GM12878 (cell line): ENCODE data around the gene MAD2L1. TPM values are rescaled to one million over a fixed set of nuclear protein-coding genes. Genes with fewer than 3 reads are reported as not detected.

Source experiments
- ATAC-seq: fragments of 200-7000 bp; cut with Tn5 transposase; 3 replicates; pipeline ENCODE4 v1.9.1; 2020; ENCODE audit warnings: mild to moderate bottlenecking, moderate library complexity
- Bru-seq: library from RNA; stranded (reverse); fragments of 400-500 nt; gene quantifications from one replicate; lab custom pipeline; 2021; lab: Mats Ljungman, UMichigan
- BruChase-seq, 2 experiments: library from RNA; stranded (reverse); fragments of 400-500 nt; gene quantifications; one replicate each; lab custom pipeline; 2021; lab: Mats Ljungman, UMichigan
- BruUV-seq: library from RNA; stranded (reverse); fragments of 400-500 nt; replicated peaks from 2 replicates; lab custom pipeline; 2021; lab: Mats Ljungman, UMichigan
- CTCF ChIA-PET: fragments of 300-600 bp; sonication (Branson Sonifier 250); formaldehyde crosslinking; extraction: SDS; loops from one replicate; lab custom pipeline; 2021; ENCODE audit warnings: inconsistent platforms; lab: Yijun Ruan, JAX
- POLR2A ChIA-PET: fragments of 350-600 bp; formaldehyde crosslinking; extraction: SDS; loops from one replicate; lab custom pipeline; 2021; ENCODE audit warnings: inconsistent platforms; lab: Charles Lee
- RAD21 ChIA-PET: fragments of 300-600 bp; sonication (Branson Sonifier 250); formaldehyde crosslinking; loops from one replicate; lab custom pipeline; 2023; ENCODE audit warnings: antibody characterized with exemption; ENCODE audit not compliant: unreplicated experiment; lab: Charles Lee
- SMC1A ChIA-PET: fragments of 300-600 bp; sonication (Branson Sonifier 250); formaldehyde crosslinking; loops from one replicate; lab custom pipeline; 2023; ENCODE audit not compliant: unreplicated experiment, uncharacterized antibody; lab: Charles Lee
- DNase-seq: peaks from one replicate; pipeline ENCODE4 v3.0.0-alpha.2; 2011; ENCODE audit warnings: low read depth, low spot score
- FAIRE-seq: peaks from 3 replicates; lab custom pipeline; 2011; peaks lifted over from hg19 to GRCh38; lab: Jason Lieb, UNC
- H2AFZ ChIP-seq: 2 replicates; pipeline ENCODE4 v1.6.0; 2011; ENCODE audit warnings: low read depth, low read length, control low read depth; ENCODE audit not compliant: control insufficient read depth
- H3K27ac ChIP-seq: 2 replicates; pipeline ENCODE4 v1.5.1; 2011; ENCODE audit warnings: control low read depth; ENCODE audit not compliant: control insufficient read depth, insufficient read depth
- H3K27me3 ChIP-seq, 2 experiments: replicated peaks in 1 of 2; 2 replicates each; pipeline versions ENCODE4 v1.6.0 to v1.6.1; 2011; ENCODE audit warnings: low read length in 1 of 2; ENCODE audit not compliant: control insufficient read depth in 2 of 2, insufficient read depth in 2 of 2
- H3K36me3 ChIP-seq, 2 experiments: 2 replicates each; pipeline ENCODE4 v1.5.1; 2011; ENCODE audit warnings: low read length in 1 of 2; ENCODE audit not compliant: control insufficient read depth in 2 of 2, insufficient read depth in 2 of 2
- H3K4me1 ChIP-seq: 2 replicates; pipeline ENCODE4 v1.6.1; 2011; ENCODE audit warnings: mild to moderate bottlenecking, low read length, moderate library complexity, mixed read lengths; ENCODE audit not compliant: control insufficient read depth, insufficient read depth
- H3K4me2 ChIP-seq: 2 replicates; pipeline ENCODE4 v1.6.0; 2011; ENCODE audit warnings: control low read depth; ENCODE audit not compliant: control insufficient read depth, insufficient read depth
- H3K4me3 ChIP-seq: fragments of 200-600 bp; sonication (generic); 2 replicates; pipeline ENCODE4 v1.5.1; 2016
- H3K79me2 ChIP-seq: 2 replicates; pipeline ENCODE4 v1.6.0; 2011; ENCODE audit warnings: low read length; ENCODE audit not compliant: control insufficient read depth, insufficient read depth
- H3K9ac ChIP-seq: 2 replicates; pipeline ENCODE4 v1.8.0; 2011; ENCODE audit warnings: low read length, control low read depth, mixed read lengths; ENCODE audit not compliant: control insufficient read depth, insufficient read depth
- H3K9me3 ChIP-seq: replicated peaks from 3 replicates; pipeline ENCODE4 v1.5.1; 2011; ENCODE audit warnings: mild to moderate bottlenecking, low read length; ENCODE audit not compliant: control insufficient read depth, insufficient read depth
- H4K20me1 ChIP-seq: 2 replicates; pipeline ENCODE4 v1.6.0; 2011; ENCODE audit not compliant: control insufficient read depth, insufficient read depth
- BCL11A ChIP-seq: IDR thresholded peaks from 2 replicates; pipeline ENCODE4 v1.6.1; 2011; ENCODE audit warnings: low read depth, low read length
- CREB1 ChIP-seq: IDR thresholded peaks from 2 replicates; pipeline ENCODE4 v1.6.1; 2012; ENCODE audit warnings: low read depth, mild to moderate bottlenecking, inconsistent platforms
- HDAC2 ChIP-seq: fragments of 200-600 bp; sonication (generic); IDR thresholded peaks from 2 replicates; pipeline ENCODE4 v1.6.1; 2017
- KAT2A ChIP-seq: conservative IDR thresholded peaks from 2 replicates; pipeline ENCODE4 v1.6.1; 2011; ENCODE audit warnings: low read depth, low read length; ENCODE audit not compliant: control insufficient read depth
- MXI1 ChIP-seq: fragments of 150-350 bp; IDR thresholded peaks from 2 replicates; pipeline ENCODE4 v1.6.1; 2011; ENCODE audit warnings: low read depth, mild to moderate bottlenecking, inconsistent platforms, low read length, improper control_type of control experiment
- NFIC ChIP-seq: IDR thresholded peaks from 2 replicates; pipeline ENCODE4 v1.6.1; 2012; ENCODE audit warnings: low read depth, mild to moderate bottlenecking, inconsistent platforms, low read length, moderate library complexity
- RELA ChIP-seq: fragments of 450-650 bp; IDR thresholded peaks from 2 replicates; pipeline ENCODE4 v1.8.0; 2014; ENCODE audit warnings: borderline replicate concordance; ENCODE audit not compliant: partially characterized antibody
- RFX5 ChIP-seq: IDR thresholded peaks from 2 replicates; pipeline ENCODE4 v1.6.1; 2011; ENCODE audit warnings: low read depth, low read length, improper control_type of control experiment
- SMAD1 ChIP-seq: fragments of 450-650 bp; IDR thresholded peaks from 2 replicates; pipeline ENCODE4 v1.6.1; 2018; ENCODE audit warnings: mild to moderate bottlenecking, low read depth; ENCODE audit not compliant: partially characterized antibody
- SUPT20H ChIP-seq: IDR thresholded peaks from 2 replicates; pipeline ENCODE4 v1.6.1; 2011; ENCODE audit warnings: low read depth, mild to moderate bottlenecking, low read length, moderate library complexity, borderline replicate concordance; ENCODE audit not compliant: control insufficient read depth
- YBX1 ChIP-seq: fragments of 450-650 bp; IDR thresholded peaks from 2 replicates; pipeline ENCODE4 v1.6.1; 2016; ENCODE audit warnings: antibody characterized with exemption
- ZBED1 ChIP-seq: IDR thresholded peaks from 2 replicates; pipeline ENCODE4 v1.6.1; 2016; ENCODE audit warnings: borderline replicate concordance
- WGBS: methylation state at CpG from one replicate; pipeline ENCODE4 v1.1.6; 2016; ENCODE audit warnings: low lambda C conversion rate; ENCODE audit not compliant: insufficient replicate concordance, insufficient coverage; ENCODE audit errors: missing lambda C conversion rate; 5-methylcytosine and 5-hydroxymethylcytosine counted together
- in situ Hi-C: fragments of 300-500 bp; cut with MboI; formaldehyde crosslinking; loops from 9 replicates; pipeline ENCODE4 v1.14.3; 2018; ENCODE audit warnings: mixed read lengths
- intact Hi-C: fragments of 100-400 bp; cut with micrococcal nuclease; formaldehyde crosslinking; loops from one replicate; pipeline ENCODE4 v1.14.2; 2022; ENCODE audit not compliant: unreplicated experiment
- long read RNA-seq, 2 experiments: library from polyadenylated mRNA; unstranded; transcript quantifications; one replicate each; pipeline ENCODE4 v2.0.0, GENCODE V29; 2019 to 2020
- polyA minus RNA-seq, 3 experiments: library from RNA; depleted of rRNA, polyadenylated mRNA; stranded (reverse); fragments of >200 nt; gene quantifications; 2 replicates each; pipeline ENCODE4 v1.2.3, GENCODE V29; 2011
- polyA plus RNA-seq, 11 experiments: library from polyadenylated mRNA; depleted of rRNA in 4 of 11; unstranded in 6 of 11; stranded (reverse) in 5 of 11; fragments of >200 nt; fragmentation: Nextera tagmentation in 4 of 11; fragmentation: Illumina TruSeq in 1 of 11; extraction: Ambion mirVana in 4 of 11; extraction: Trizol in 1 of 11; gene quantifications; 1 replicate in 1 of 11; 2 replicates in 10 of 11; pipeline versions ENCODE4 v1.2.1 to v1.2.3, GENCODE V29; 2011 to 2016; ENCODE audit warnings: inconsistent platforms in 2 of 11, missing spikeins in 2 of 11, low read depth in 1 of 11
- total RNA-seq, 4 experiments: library from RNA; depleted of rRNA in 3 of 4; stranded (reverse); fragments of >200 nt in 3 of 4; fragmentation: Illumina TruSeq in 1 of 4; extraction: Trizol in 1 of 4; gene quantifications; 2 replicates each; pipeline versions ENCODE4 v1.2.1 to v1.2.3, GENCODE V29; 2013 to 2021
- TF ChIP-seq, protein P1 (sequence below): fragments of 150-350 bp; IDR thresholded peaks from 2 replicates; pipeline ENCODE4 v1.6.1; 2014; ENCODE audit warnings: mild to moderate bottlenecking, low read depth, low read length
- TF ChIP-seq, protein P2 (sequence below): IDR thresholded peaks from 2 replicates; pipeline ENCODE4 v1.6.1; 2012; ENCODE audit warnings: low read length, inconsistent platforms
- TF ChIP-seq, protein P3 (sequence below): fragments of 450-650 bp; IDR thresholded peaks from 2 replicates; pipeline ENCODE4 v1.6.1; 2017; ENCODE audit warnings: borderline replicate concordance

The MAD2L1 gene
- 25.7 and 27.3 TPM in 2 replicates for total RNA-seq (2013; cell fraction: nucleolus; rRNA removed)
- total RNA-seq (2014; rRNA removed) (93.7 and 99.6 TPM in 2 replicates), total RNA-seq (2014; rRNA removed; fragmentation: Illumina TruSeq; extraction: Trizol) (80.0 and 84.5 TPM in 2 replicates), total RNA-seq (2021) (61.6 and 74.0 TPM in 2 replicates), polyA plus RNA-seq (2011; rRNA removed) (121 and 202 TPM in 2 replicates), polyA plus RNA-seq (2014; fragmentation: Illumina TruSeq; extraction: Trizol) (58.1 and 74.2 TPM in 2 replicates), polyA plus RNA-seq (2014; fragmentation: Nextera tagmentation; extraction: Ambion mirVana) (100 to 1,000 TPM; 273 to 407 TPM), polyA plus RNA-seq (2014; rRNA removed) (85.5 and 95.9 TPM in 2 replicates), polyA plus RNA-seq (2016; fragmentation: Nextera tagmentation; extraction: Ambion mirVana) (100 to 1,000 TPM; 217 to 261 TPM), polyA minus RNA-seq (2011; rRNA and poly(A)+ RNA removed) (29.1 and 45.2 TPM in 2 replicates), Bru-seq, nascent RNA (percentile 87 among the genes with signal in this experiment), BruChase-seq, experiment 1, labeled RNA remaining after a 6-hour chase (percentile 84 among the genes with signal in this experiment), BruChase-seq, experiment 2, labeled RNA remaining after a 2-hour chase (percentile 84 among the genes with signal in this experiment)
- polyA plus RNA-seq (2011; ENCODE audit: low read depth) = 15.4 TPM
- polyA plus RNA-seq (2011; cell fraction: cytosol; rRNA removed) = 42.4 and 90.8 TPM in 2 replicates
- 55.9 and 59.6 TPM in 2 replicates for polyA plus RNA-seq (2011; cell fraction: nucleus; rRNA removed)
- polyA plus RNA-seq (2012) = 57.0 and 62.7 TPM in 2 replicates
- polyA minus RNA-seq (2011; cell fraction: cytosol; rRNA and poly(A)+ RNA removed) = 19.5 and 30.9 TPM in 2 replicates
- 37.1 and 43.8 TPM in 2 replicates for polyA minus RNA-seq (2011; cell fraction: nucleus; rRNA and poly(A)+ RNA removed)
- long read RNA-seq, experiment 1, full-length matches to known transcripts = 116 of 118 reads
- long read RNA-seq, experiment 1, partial matches to known transcripts = 0 of 118 reads
- long read RNA-seq, experiment 1, other reads (novel, unspliced or antisense) = 2 of 118 reads
- long read RNA-seq, experiment 2, full-length matches to known transcripts = 1,028 of 1,053 reads
- long read RNA-seq, experiment 2, partial matches to known transcripts = 8 of 1,053 reads
- long read RNA-seq, experiment 2, other reads (novel, unspliced or antisense) = 17 of 1,053 reads

DNA sequence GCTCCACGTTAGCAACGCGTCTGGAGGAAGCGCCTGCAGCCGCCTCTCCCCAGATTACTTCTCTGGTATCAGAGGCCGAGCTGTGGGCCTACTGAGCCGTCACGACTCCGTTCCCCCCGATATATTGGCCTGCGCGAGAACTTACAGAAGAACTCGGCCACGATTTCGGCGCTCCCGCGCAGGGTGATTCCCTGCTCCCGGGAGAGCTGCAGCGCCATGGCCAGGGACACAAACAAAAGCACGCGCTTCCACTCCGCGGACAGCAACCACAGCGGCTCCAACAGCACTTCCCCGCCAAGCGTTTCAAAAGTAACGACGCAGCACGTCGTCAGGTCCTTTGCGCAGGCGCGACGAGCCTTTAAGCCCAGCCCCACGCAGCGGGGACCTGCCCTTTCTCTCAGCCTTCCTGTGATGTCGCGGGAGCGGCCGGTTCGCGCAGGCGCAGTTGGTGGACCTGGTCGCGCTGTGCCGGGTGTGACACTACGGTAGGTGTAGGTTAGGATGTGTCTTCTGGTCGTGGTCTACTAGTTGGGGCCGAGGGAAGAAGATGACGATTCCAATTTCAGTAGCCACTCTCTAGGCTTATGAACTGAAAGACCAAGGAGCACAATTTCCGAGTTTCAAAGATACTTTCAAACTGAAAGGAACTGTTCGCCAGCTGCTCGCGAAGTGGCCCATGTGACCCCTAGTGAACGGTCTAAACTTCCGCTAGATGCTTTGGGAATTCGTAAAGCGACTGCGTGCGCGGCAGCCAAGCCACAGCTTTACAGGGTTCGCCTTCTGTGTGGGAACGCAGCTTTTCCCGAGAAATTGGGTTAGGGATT is at the start of gene MAD2L1:
Gene MAD2L1 (minus strand): TSS at position 332 of the 824 bp plus-strand sequence. CDS start 114 bp downstream, at position 218.
- no TSS peak for BruUV-seq
- Histone ChIP-seq H3K36me3 (peaks cover 0 to 4% of the 10 kb centered on the region in 2 experiments; a peak in 1 of 4 replicates), H3K27me3 (no peaks in the 10 kb centered on the region), H3K79me2 (peaks cover 72% of the 10 kb centered on the region), H3K9ac (peak within 1 kb of the TSS; percentile 99), H3K27ac (peak within 1 kb of the TSS; percentile 97), H3K4me3 (peak within 1 kb of the TSS; percentile 93), H3K4me2 (peak within 1 kb of the TSS; percentile 76), H3K9me3 (no peaks in the 10 kb centered on the region), H3K4me1 (peaks cover 10% of the 10 kb centered on the region), H4K20me1 (no peaks in the 10 kb centered on the region), H2AFZ (peak within 1 kb of the TSS; percentile 99)
- 1% methylated on average over 65 of the region's 65 CpGs for WGBS
- peak; percentile 77 for FAIRE-seq
- SMC1A ChIA-PET = interaction anchor here (0.7 to 1.1 kb wide), 2 partner anchors 87 to 438 kb away, joined by 3 read pairs; partner anchors contain the start of gene PDE5A
- POLR2A ChIA-PET = no interaction called here
- CTCF ChIA-PET = no interaction called here
- DNase-seq = peak; percentile 93
- RAD21 ChIA-PET = no interaction called here
- in situ Hi-C loops (no loop called here), intact Hi-C loops (no loop called here)
- peak; percentile 93 for ATAC-seq
- TF ChIP-seq, protein P1, sequence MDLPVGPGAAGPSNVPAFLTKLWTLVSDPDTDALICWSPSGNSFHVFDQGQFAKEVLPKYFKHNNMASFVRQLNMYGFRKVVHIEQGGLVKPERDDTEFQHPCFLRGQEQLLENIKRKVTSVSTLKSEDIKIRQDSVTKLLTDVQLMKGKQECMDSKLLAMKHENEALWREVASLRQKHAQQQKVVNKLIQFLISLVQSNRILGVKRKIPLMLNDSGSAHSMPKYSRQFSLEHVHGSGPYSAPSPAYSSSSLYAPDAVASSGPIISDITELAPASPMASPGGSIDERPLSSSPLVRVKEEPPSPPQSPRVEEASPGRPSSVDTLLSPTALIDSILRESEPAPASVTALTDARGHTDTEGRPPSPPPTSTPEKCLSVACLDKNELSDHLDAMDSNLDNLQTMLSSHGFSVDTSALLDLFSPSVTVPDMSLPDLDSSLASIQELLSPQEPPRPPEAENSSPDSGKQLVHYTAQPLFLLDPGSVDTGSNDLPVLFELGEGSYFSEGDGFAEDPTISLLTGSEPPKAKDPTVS = no peak
- TF ChIP-seq KAT2A (no peak), CREB1 (peak; percentile 90), HDAC2 (peak; percentile 88), SMAD1 (peak; percentile 17), ZBED1 (no peak; the same call in 1 of the 2 replicates), NFIC (no peak), YBX1 (no peak), RFX5 (no peak; the same call in 1 of the 2 replicates), SUPT20H (no peak), BCL11A (no peak), RELA (no peak), MXI1 (peak; percentile 99)
- TF ChIP-seq, protein P2, sequence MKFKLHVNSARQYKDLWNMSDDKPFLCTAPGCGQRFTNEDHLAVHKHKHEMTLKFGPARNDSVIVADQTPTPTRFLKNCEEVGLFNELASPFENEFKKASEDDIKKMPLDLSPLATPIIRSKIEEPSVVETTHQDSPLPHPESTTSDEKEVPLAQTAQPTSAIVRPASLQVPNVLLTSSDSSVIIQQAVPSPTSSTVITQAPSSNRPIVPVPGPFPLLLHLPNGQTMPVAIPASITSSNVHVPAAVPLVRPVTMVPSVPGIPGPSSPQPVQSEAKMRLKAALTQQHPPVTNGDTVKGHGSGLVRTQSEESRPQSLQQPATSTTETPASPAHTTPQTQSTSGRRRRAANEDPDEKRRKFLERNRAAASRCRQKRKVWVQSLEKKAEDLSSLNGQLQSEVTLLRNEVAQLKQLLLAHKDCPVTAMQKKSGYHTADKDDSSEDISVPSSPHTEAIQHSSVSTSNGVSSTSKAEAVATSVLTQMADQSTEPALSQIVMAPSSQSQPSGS = no peak; the same call in 1 of the 2 replicates
- TF ChIP-seq, protein P3, sequence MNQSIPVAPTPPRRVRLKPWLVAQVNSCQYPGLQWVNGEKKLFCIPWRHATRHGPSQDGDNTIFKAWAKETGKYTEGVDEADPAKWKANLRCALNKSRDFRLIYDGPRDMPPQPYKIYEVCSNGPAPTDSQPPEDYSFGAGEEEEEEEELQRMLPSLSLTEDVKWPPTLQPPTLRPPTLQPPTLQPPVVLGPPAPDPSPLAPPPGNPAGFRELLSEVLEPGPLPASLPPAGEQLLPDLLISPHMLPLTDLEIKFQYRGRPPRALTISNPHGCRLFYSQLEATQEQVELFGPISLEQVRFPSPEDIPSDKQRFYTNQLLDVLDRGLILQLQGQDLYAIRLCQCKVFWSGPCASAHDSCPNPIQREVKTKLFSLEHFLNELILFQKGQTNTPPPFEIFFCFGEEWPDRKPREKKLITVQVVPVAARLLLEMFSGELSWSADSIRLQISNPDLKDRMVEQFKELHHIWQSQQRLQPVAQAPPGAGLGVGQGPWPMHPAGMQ = no peak
